HS-5 (cell line): ENCODE measurements around the gene ZEB2.

Experiments used
- DNase-seq: peaks from one replicate; pipeline ENCODE4 v3.0.0-alpha.2; 2012; ENCODE audit warnings: low read depth

Gene ZEB2

GRCh38 chr2:144512891-144513351 is 7.0 kb downstream of the ZEB2 start:
- no peak for DNase-seq

- DNase-seq: no peak
Observed at GRCh38 chr2:144512470-144512869, 7.4 kb downstream of the ZEB2 start.

GRCh38 chr2:144511937-144512336 is 8.0 kb downstream of the ZEB2 start:
- DNase-seq: no peak

- DNase-seq: no peak
Observed at GRCh38 chr2:144511226-144511810, 8.6 kb downstream of the ZEB2 start.

GRCh38 chr2:144510294-144510991 is 9.5 kb downstream of the ZEB2 start:
- no peak for DNase-seq

GRCh38 chr2:144509879-144510221 is 10.1 kb downstream of the ZEB2 start:
- no peak for DNase-seq

- no peak for DNase-seq
Observed at GRCh38 chr2:144509001-144509878, 10.7 kb downstream of the ZEB2 start.

- no peak for DNase-seq
Observed at GRCh38 chr2:144508172-144508851, 11.6 kb downstream of the ZEB2 start.

GRCh38 chr2:144507441-144508171 is 12.3 kb downstream of the ZEB2 start:
- no peak for DNase-seq

- no peak for DNase-seq
Observed at GRCh38 chr2:144505245-144505831, 14.6 kb downstream of the ZEB2 start.

- no peak for DNase-seq
Observed at GRCh38 chr2:144504218-144504641, 15.7 kb downstream of the ZEB2 start.

- DNase-seq: no peak
Observed at GRCh38 chr2:144503242-144503641, 16.7 kb downstream of the ZEB2 start.

- DNase-seq: no peak
Observed at GRCh38 chr2:144502369-144502768, 17.6 kb downstream of the ZEB2 start.

GRCh38 chr2:144501627-144502026 is 18.3 kb downstream of the ZEB2 start:
- no peak for DNase-seq

GRCh38 chr2:144501118-144501517 is 18.8 kb downstream of the ZEB2 start:
- DNase-seq: no peak

GRCh38 chr2:144500563-144500962 is 19.4 kb downstream of the ZEB2 start:
- DNase-seq: no peak

GRCh38 chr2:144498277-144498676 is 21.6 kb downstream of the ZEB2 start:
- DNase-seq: no peak

- no peak for DNase-seq
Observed at GRCh38 chr2:144496977-144497598, 22.8 kb downstream of the ZEB2 start.

GRCh38 chr2:144496092-144496976 is 23.6 kb downstream of the ZEB2 start:
- no peak for DNase-seq
